ENCODE measurements around the gene CHD5. TPM values are rescaled to one million over a fixed set of nuclear protein-coding genes. Genes with fewer than 3 reads are reported as not detected.

Gene CHD5
- total and polyA plus RNA-seq, 9 donors, result 0.09 to 0.26 (median 0.19) TPM

DNA sequence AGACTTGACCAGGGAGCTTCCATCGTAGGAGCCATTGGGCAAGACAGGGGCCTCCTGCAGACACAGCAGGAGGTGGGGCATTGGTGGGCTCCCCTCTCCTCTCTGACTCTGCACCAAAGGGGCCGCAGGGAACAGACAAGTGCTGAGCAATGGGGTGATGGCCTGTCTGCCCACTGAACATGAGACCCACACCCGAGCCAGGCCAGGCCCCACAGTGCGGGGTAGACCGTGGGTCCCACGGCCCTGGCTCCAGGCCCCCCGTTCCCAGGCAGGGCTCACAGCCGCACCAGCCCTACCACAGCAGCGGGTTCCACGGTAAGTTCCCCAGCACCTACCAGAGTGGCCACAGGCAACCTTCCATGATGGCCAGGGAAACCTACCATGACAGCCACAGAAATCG is 45.9 kb downstream of the CHD5 start:
- H3K4me1 ChIP-seq (ENCODE audit: control insufficient read depth, insufficient read depth, low read length), result no peaks in the 10 kb centered on the region
- no peak for DNase-seq
- no peaks in the 10 kb centered on the region for H3K27me3 ChIP-seq (ENCODE audit: control insufficient read depth, insufficient read depth, low read length)
- H3K27ac ChIP-seq (ENCODE audit: low read length), result no peak overlapping the region
- H3K4me3 ChIP-seq (ENCODE audit: low read length), result no peak overlapping the region
- peaks cover 3% of the 10 kb centered on the region for H3K9me3 ChIP-seq (replicated peaks; ENCODE audit: control insufficient read depth, low read depth, low read length)
- no peaks in the 10 kb centered on the region for H3K36me3 ChIP-seq (ENCODE audit: control insufficient read depth, insufficient read depth, low read length)
- 89% methylated on average over 10 of the region's 11 CpGs for WGBS (ENCODE audit: insufficient coverage)

DNA sequence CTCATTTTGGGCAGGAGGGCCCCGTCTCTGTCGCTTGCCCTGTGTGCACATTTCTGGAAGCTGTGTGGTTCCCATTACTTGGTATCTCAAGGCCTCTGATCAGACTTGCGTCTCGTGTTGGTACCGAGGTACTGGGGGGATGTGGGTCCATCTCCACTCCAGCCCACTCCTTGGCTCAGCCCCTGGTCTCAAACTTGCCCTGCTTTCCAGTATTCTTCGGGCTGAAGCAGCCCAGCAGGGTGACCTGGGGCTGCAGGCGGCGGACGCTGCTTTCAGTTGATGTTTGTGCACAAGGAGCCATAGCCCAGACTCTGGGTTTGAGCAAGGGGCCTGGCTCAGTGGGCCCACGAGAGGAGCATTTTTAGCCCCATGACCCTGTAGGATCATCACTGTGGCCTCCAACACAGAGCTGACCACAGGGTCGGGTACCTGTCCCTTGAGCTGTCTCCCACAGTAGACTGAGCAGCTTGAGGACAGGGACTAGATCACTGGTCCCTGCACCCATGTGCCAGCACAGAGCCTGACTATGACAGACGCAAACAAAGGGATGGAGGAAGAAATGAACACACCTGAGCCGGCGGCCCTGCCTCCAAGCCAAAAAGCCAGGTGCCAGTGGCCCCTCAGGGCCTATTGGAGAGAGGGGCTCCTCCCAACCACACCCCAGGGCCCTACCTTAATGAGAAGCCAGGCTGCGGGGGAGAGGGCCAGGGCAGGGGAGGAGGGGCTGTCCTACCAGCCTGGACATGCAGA is 46.8 kb downstream of the CHD5 start:
- H3K9me3 ChIP-seq (replicated peaks; ENCODE audit: control insufficient read depth, low read depth, low read length), result peaks cover 3% of the 10 kb centered on the region
- DNase-seq, result no peak
- H3K27ac ChIP-seq (ENCODE audit: low read length), result no peak overlapping the region
- H3K4me3 ChIP-seq (ENCODE audit: low read length), result no peak overlapping the region
- H3K36me3 ChIP-seq (ENCODE audit: control insufficient read depth, insufficient read depth, low read length), result no peaks in the 10 kb centered on the region
- no peaks in the 10 kb centered on the region for H3K27me3 ChIP-seq (ENCODE audit: control insufficient read depth, insufficient read depth, low read length)
- H3K4me1 ChIP-seq (ENCODE audit: control insufficient read depth, insufficient read depth, low read length), result no peaks in the 10 kb centered on the region
- 64% methylated on average over 9 of the region's 15 CpGs for WGBS (ENCODE audit: insufficient coverage)

DNA sequence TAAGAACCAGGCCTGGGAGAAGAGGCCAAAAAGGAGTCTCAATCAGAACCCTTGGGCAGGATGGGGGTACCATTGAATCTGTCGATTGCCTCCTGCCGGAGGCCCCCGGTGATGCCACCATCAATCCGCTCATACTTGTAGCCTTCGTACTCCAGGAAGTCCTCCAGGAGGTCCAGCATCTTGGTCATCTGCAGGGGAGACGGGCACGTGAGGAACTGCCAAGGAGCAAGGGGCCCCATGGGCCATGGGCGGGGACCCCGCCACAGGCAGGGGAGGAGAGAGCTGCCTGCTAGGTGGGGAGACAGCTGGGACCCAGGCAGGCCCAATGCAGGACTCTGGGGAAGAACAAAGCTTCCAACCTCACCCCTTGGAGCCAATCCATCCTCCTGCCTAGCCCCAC is 48.6 kb downstream of the CHD5 start:
- peaks cover 4% of the 10 kb centered on the region for H3K27me3 ChIP-seq (ENCODE audit: control insufficient read depth, insufficient read depth, low read length)
- peaks cover 3% of the 10 kb centered on the region for H3K9me3 ChIP-seq (replicated peaks; ENCODE audit: control insufficient read depth, low read depth, low read length)
- H3K4me3 ChIP-seq (ENCODE audit: low read length), result no peak overlapping the region
- H3K36me3 ChIP-seq (ENCODE audit: control insufficient read depth, insufficient read depth, low read length), result no peaks in the 10 kb centered on the region
- no peak for DNase-seq
- 88% methylated on average over 6 of the region's 9 CpGs for WGBS (ENCODE audit: insufficient coverage)
- H3K4me1 ChIP-seq (ENCODE audit: control insufficient read depth, insufficient read depth, low read length), result peaks cover 5% of the 10 kb centered on the region
- H3K27ac ChIP-seq (ENCODE audit: low read length), result no peak overlapping the region

DNA sequence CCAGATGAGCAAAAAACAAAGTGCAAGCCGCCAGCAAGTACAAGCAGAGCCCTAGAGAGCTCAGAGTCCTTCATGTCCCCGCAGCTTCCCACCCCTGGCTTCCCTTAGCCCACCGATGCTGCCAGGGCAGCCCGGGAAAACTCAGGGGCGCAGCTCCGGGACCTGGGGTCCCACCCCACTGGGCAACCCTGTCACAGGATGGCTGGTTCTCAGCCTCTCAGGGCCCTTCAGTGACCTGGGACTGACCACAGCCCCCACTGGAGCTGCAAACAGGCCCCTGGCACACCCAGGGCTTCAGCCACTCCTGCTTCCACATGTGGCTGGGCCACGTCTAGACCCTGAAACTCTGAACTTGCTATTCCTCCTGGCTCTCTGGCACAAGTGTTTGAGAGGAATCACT is 49.5 kb downstream of the CHD5 start:
- DNase-seq, result no peak
- Histone ChIP-seq H3K27ac (ENCODE audit: low read length) (no peak overlapping the region), H3K36me3 (ENCODE audit: control insufficient read depth, insufficient read depth, low read length) (no peaks in the 10 kb centered on the region), H3K27me3 (ENCODE audit: control insufficient read depth, insufficient read depth, low read length) (peaks cover 4% of the 10 kb centered on the region), H3K4me1 (ENCODE audit: control insufficient read depth, insufficient read depth, low read length) (peaks cover 5% of the 10 kb centered on the region), H3K4me3 (ENCODE audit: low read length) (no peak overlapping the region), H3K9me3 (replicated peaks; ENCODE audit: control insufficient read depth, low read depth, low read length) (peaks cover 3% of the 10 kb centered on the region)
- 68% methylated on average over 7 of the region's 7 CpGs for WGBS (ENCODE audit: insufficient coverage)

DNA sequence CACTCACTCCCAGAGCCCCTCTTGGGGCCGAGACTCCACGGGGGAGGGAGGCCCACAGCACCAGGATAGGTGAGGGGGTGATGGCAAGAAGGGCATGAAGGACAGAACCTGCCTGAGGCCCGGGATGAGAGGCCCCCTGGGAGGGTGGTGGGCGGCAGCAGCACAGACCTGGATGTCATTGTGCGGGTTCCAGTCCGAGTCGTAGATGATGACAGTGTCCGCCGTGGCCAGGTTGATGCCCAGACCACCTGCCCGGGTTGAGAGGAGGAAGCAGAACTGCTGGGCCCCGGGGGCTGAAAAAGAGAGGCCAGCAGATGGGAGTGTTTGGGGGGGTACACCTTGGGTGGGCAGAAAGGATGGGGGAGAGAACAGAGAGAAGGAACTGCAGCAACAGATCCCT is 50.1 kb downstream of the CHD5 start:
- H3K36me3 ChIP-seq (ENCODE audit: control insufficient read depth, insufficient read depth, low read length), result no peaks in the 10 kb centered on the region
- H3K4me3 ChIP-seq (ENCODE audit: low read length), result no peak overlapping the region
- H3K27me3 ChIP-seq (ENCODE audit: control insufficient read depth, insufficient read depth, low read length), result peaks cover 4% of the 10 kb centered on the region
- H3K9me3 ChIP-seq (replicated peaks; ENCODE audit: control insufficient read depth, low read depth, low read length), result peaks cover 3% of the 10 kb centered on the region
- no peak overlapping the region for H3K27ac ChIP-seq (ENCODE audit: low read length)
- DNase-seq, result no peak
- peaks cover 5% of the 10 kb centered on the region for H3K4me1 ChIP-seq (ENCODE audit: control insufficient read depth, insufficient read depth, low read length)
- WGBS (ENCODE audit: insufficient coverage), result 71% methylated on average over 11 of the region's 11 CpGs

DNA sequence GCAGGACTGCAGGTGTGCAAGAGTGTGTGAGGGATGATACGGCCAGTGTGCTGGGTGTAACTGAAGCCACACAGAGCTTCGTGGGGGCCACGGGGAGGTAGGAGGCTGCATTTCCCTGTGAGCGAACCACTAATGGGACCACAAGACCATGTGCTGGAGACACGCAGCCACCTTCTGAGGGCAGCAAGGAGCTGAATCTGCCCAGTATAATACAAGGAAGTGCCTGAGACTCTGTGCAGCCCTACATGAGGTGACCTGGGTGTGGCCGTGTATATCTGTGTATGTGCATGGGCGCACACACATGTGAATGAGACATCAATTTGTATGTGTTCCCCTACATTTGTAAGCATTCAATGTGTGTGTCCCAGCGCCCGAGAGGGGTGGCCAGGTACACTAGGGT is 50.8 kb downstream of the CHD5 start:
- Histone ChIP-seq H3K27ac (ENCODE audit: low read length) (no peak overlapping the region), H3K4me1 (ENCODE audit: control insufficient read depth, insufficient read depth, low read length) (peaks cover 5% of the 10 kb centered on the region), H3K4me3 (ENCODE audit: low read length) (no peak overlapping the region), H3K9me3 (replicated peaks; ENCODE audit: control insufficient read depth, low read depth, low read length) (peaks cover 3% of the 10 kb centered on the region), H3K27me3 (ENCODE audit: control insufficient read depth, insufficient read depth, low read length) (peaks cover 4% of the 10 kb centered on the region), H3K36me3 (ENCODE audit: control insufficient read depth, insufficient read depth, low read length) (no peaks in the 10 kb centered on the region)
- no peak for DNase-seq
- WGBS (ENCODE audit: insufficient coverage), result 69% methylated on average over 7 of the region's 9 CpGs

DNA sequence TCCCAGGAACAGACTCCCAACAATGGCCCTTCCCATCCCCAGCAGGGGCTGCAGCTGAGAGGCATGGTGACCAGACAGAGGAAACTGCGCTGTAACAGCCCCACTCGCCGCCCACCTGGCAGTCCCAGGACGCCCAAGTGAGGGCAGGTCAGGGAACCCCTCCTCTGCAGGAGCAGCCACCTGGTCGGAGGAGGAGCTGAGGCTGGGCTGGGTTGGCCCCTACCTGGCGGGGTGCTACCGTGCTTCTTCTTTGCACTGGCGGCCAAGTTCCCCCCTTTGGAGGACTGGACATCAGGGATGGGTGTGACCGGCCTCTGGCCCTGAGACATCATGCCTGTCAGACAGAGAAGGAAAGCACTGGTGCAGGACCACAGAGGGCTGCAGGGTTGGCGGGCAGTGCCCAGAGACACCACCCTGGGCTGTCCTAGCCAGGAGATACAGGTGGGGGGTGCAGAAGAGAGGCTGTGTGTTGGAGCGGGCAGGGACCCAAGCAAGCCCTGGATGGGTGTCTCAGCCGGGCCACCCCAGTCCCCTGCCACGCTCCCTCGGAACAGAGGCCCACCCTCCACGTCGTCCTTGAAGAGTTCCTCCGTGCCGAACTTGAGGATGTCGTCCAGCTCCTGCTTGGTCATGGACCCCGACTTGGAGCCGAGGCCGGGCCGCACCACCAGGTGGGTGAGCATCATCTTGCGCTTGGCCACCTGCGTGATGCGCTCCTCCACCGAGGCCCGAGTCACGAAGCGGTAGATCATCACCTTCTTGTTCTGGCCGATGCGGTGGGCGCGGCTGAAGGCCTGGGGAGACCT is 51.6 kb downstream of the CHD5 start:
- H3K4me1 ChIP-seq (ENCODE audit: control insufficient read depth, insufficient read depth, low read length), result peaks cover 5% of the 10 kb centered on the region
- H3K27ac ChIP-seq (ENCODE audit: low read length), result no peak overlapping the region
- no peak for DNase-seq
- peaks cover 3% of the 10 kb centered on the region for H3K9me3 ChIP-seq (replicated peaks; ENCODE audit: control insufficient read depth, low read depth, low read length)
- no peak overlapping the region for H3K4me3 ChIP-seq (ENCODE audit: low read length)
- WGBS (ENCODE audit: insufficient coverage), result 85% methylated on average over 31 of the region's 34 CpGs
- peaks cover 4% of the 10 kb centered on the region for H3K27me3 ChIP-seq (ENCODE audit: control insufficient read depth, insufficient read depth, low read length)
- no peaks in the 10 kb centered on the region for H3K36me3 ChIP-seq (ENCODE audit: control insufficient read depth, insufficient read depth, low read length)

DNA sequence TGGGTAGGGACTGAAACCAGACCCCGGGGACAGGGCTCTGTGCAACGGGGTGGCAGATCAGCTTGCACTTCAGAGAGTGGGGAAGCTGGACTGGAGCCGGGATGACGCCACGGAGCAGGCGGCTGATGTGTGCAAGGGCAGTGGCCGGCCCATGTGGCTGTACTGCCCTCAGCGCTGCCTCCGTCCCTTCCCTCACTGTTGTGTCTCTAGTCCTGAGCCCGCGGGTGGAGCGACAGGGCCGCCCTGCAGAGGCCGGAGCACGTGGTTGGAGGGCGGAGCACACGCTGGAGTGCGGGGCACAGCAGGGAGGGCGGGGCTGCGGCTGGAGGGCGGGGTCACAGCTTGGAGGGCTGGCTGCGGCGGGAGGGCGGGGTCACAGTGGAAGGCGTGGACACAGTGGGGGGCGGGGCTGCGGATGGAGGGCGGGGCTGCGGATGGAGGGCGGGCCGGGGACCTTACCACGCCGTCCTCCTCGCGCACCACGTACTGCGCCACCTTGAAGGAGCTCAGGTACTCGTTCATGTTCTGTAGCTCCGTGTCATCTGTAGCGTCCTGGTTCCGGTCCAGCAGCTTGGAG is 52.4 kb downstream of the CHD5 start:
- Histone ChIP-seq H3K27ac (ENCODE audit: low read length) (no peak overlapping the region), H3K4me1 (ENCODE audit: control insufficient read depth, insufficient read depth, low read length) (peaks cover 5% of the 10 kb centered on the region), H3K27me3 (ENCODE audit: control insufficient read depth, insufficient read depth, low read length) (peaks cover 4% of the 10 kb centered on the region), H3K9me3 (replicated peaks; ENCODE audit: control insufficient read depth, low read depth, low read length) (peaks cover 3% of the 10 kb centered on the region), H3K4me3 (ENCODE audit: low read length) (no peak overlapping the region), H3K36me3 (ENCODE audit: control insufficient read depth, insufficient read depth, low read length) (no peaks in the 10 kb centered on the region)
- DNase-seq, result peak; percentile 71
- WGBS (ENCODE audit: insufficient coverage), result 13% methylated on average over 35 of the region's 41 CpGs

DNA sequence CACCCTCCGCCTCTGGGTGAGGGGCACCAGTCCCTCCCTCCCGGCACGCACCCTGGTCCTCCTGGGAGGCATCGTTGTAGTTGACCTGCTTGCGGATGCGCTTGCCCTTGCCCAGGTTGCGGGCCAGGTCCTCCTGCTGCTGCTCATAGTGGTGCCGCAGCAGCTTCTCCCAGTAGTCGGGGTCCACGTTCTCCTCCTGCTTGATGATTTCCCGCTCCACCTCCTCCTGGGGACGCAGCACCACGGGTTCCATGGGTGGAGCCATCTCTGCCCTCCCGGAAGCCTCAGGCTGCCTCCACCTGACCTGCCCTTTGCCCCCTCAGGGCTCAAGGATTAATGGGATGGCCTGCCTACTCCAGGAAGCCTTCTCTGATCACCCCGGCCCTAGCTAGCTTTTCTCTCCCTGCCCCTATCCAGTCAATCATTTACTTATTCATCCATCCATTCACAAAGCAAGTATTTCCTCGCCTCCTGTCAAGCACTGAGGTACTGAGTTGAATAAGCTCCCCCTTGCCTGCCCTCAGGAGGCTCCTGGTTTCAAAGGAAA is 53.5 kb downstream of the CHD5 start:
- Histone ChIP-seq H3K27ac (ENCODE audit: low read length) (no peak overlapping the region), H3K4me3 (ENCODE audit: low read length) (no peak overlapping the region), H3K9me3 (replicated peaks; ENCODE audit: control insufficient read depth, low read depth, low read length) (no peaks in the 10 kb centered on the region), H3K4me1 (ENCODE audit: control insufficient read depth, insufficient read depth, low read length) (peaks cover 5% of the 10 kb centered on the region), H3K36me3 (ENCODE audit: control insufficient read depth, insufficient read depth, low read length) (no peaks in the 10 kb centered on the region), H3K27me3 (ENCODE audit: control insufficient read depth, insufficient read depth, low read length) (peaks cover 4% of the 10 kb centered on the region)
- 87% methylated on average over 14 of the region's 16 CpGs for WGBS (ENCODE audit: insufficient coverage)
- DNase-seq, result no peak

DNA sequence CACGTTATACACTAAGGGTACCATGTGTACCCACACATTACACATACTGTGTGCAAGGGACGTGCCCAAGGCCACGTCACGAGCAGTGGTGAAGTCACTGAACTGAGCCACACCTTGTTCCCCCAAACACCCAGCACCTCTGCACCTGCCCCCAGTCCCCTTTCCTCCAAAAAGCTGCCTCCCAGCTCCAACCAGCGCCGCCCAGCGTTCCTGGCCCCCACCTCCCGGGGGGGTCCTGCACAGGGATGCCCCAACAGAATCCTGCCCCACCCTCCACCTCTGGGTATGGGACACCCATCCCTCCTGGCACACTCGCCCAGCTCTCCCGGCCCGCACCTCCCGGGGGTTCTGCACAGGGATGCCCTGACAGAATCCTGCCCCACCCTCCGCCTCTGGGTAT is 54.1 kb downstream of the CHD5 start:
- H3K36me3 ChIP-seq (ENCODE audit: control insufficient read depth, insufficient read depth, low read length), result no peaks in the 10 kb centered on the region
- WGBS (ENCODE audit: insufficient coverage), result 71% methylated on average over 7 of the region's 13 CpGs
- H3K4me3 ChIP-seq (ENCODE audit: low read length), result no peak overlapping the region
- H3K4me1 ChIP-seq (ENCODE audit: control insufficient read depth, insufficient read depth, low read length), result peaks cover 5% of the 10 kb centered on the region
- H3K9me3 ChIP-seq (replicated peaks; ENCODE audit: control insufficient read depth, low read depth, low read length), result no peaks in the 10 kb centered on the region
- H3K27ac ChIP-seq (ENCODE audit: low read length), result no peak overlapping the region
- peaks cover 4% of the 10 kb centered on the region for H3K27me3 ChIP-seq (ENCODE audit: control insufficient read depth, insufficient read depth, low read length)
- no peak for DNase-seq

Measured in muscle of leg (tissue), 11 donors.